ENCODE measurements around the gene ZC3H6. TPM values are rescaled to one million over a fixed set of nuclear protein-coding genes. Genes with fewer than 3 reads are reported as not detected.
A peak's percentile ranks its signal among the peaks of the same experiment; 100 is the strongest.

ZC3H6 gene
- total and polyA plus RNA-seq, 2 donors (not counting 1 experiment from before 2014, with no cell fraction given) = 2.8 to 21.9 TPM

GRCh38 chr2:112304298-112304941 lies 29.0 kb downstream of the ZC3H6 start:
- Histone ChIP-seq H3K9me3 (ENCODE audit: control extremely low read depth in 1 of 3, control insufficient read depth in 2 of 3, insufficient read depth in 1 of 3, low read length in 2 of 3) (no peaks in the 10 kb centered on the region), H3K27me3 (replicated peaks in 1 of 4; ENCODE audit: control extremely low read depth in 1 of 4, control insufficient read depth in 3 of 4, insufficient read depth in 4 of 4, low read length in 3 of 4) (no peaks in the 10 kb centered on the region), H2AFZ (ENCODE audit: insufficient read depth, low read depth, low read length, poor library complexity, severe bottlenecking) (no peak overlapping the region), H3K36me3 (replicated peaks in 1 of 2; ENCODE audit: control extremely low read depth in 1 of 2, control insufficient read depth in 1 of 2, extremely low read depth in 1 of 2, insufficient read depth in 2 of 2, low read length in 1 of 2) (peaks cover 8 to 23% of the 10 kb centered on the region in 2 experiments), H3K4me1 (ENCODE audit: control insufficient read depth in 2 of 2, insufficient read depth in 2 of 2, low read length in 2 of 2) (peaks cover 0 to 4% of the 10 kb centered on the region in 2 donors), H3K4me3 (ENCODE audit: control extremely low read depth in 1 of 5, extremely low read depth in 1 of 5, insufficient read depth in 1 of 5, low read depth in 2 of 5, low read length in 4 of 5) (no peak overlapping the region), H3K79me2 (ENCODE audit: control insufficient read depth, insufficient read depth, low read length) (no peaks in the 10 kb centered on the region), H3K9ac (ENCODE audit: low read length) (no peak overlapping the region), H3K4me2 (replicated peaks; ENCODE audit: low read depth, low read length, poor library complexity, severe bottlenecking) (no peak overlapping the region), H3K27ac (ENCODE audit: low read length in 2 of 2) (peak overlapping the region in 1 of 2 donors; percentile 16), H4K20me1 (ENCODE audit: control insufficient read depth, insufficient read depth, low read length, poor library complexity, severe bottlenecking) (no peaks in the 10 kb centered on the region)
- no peak for TF ChIP-seq EZH2 (IDR thresholded peaks at IDR 0.05; ENCODE audit: borderline replicate concordance, insufficient read depth, low read depth, low read length, poor library complexity, severe bottlenecking)
- no peak for TF ChIP-seq CTCF (IDR thresholded peaks at IDR 0.05)
- POLR2A ChIA-PET = no interaction called here
- DNase-seq (no peak), ATAC-seq (ENCODE audit: low read depth) (no peak)
- Mint-ChIP-seq H3K27ac (no peak overlapping the region), H3K4me3 (no peak overlapping the region), H3K4me1 (peaks cover 3% of the 10 kb centered on the region), H3K27me3 (no peaks in the 10 kb centered on the region), H3K9me3 (ENCODE audit: insufficient read depth) (no peaks in the 10 kb centered on the region)
- WGBS (ENCODE audit: insufficient coverage) = no CpG with 5 or more reads among the region's 2 CpGs
- CTCF ChIA-PET = no interaction called here
- intact Hi-C loops (cut with micrococcal nuclease) = no loop called here

GRCh38 chr2:112305132-112305531 lies 29.7 kb downstream of the ZC3H6 start:
- Mint-ChIP-seq H3K4me3 (no peak overlapping the region), H3K4me1 (peaks cover 3% of the 10 kb centered on the region), H3K27me3 (no peaks in the 10 kb centered on the region), H3K27ac (no peak overlapping the region), H3K9me3 (ENCODE audit: insufficient read depth) (no peaks in the 10 kb centered on the region)
- Histone ChIP-seq H3K36me3 (replicated peaks in 1 of 2; ENCODE audit: control extremely low read depth in 1 of 2, control insufficient read depth in 1 of 2, extremely low read depth in 1 of 2, insufficient read depth in 2 of 2, low read length in 1 of 2) (peaks cover 10 to 27% of the 10 kb centered on the region in 2 experiments), H3K4me1 (ENCODE audit: control insufficient read depth in 2 of 2, insufficient read depth in 2 of 2, low read length in 2 of 2) (peaks cover 0 to 4% of the 10 kb centered on the region in 2 donors), H3K9ac (ENCODE audit: low read length) (no peak overlapping the region), H3K27ac (ENCODE audit: low read length in 2 of 2) (no peak overlapping the region), H4K20me1 (ENCODE audit: control insufficient read depth, insufficient read depth, low read length, poor library complexity, severe bottlenecking) (no peaks in the 10 kb centered on the region), H3K79me2 (ENCODE audit: control insufficient read depth, insufficient read depth, low read length) (no peaks in the 10 kb centered on the region), H2AFZ (ENCODE audit: insufficient read depth, low read depth, low read length, poor library complexity, severe bottlenecking) (no peak overlapping the region), H3K27me3 (replicated peaks in 1 of 4; ENCODE audit: control extremely low read depth in 1 of 4, control insufficient read depth in 3 of 4, insufficient read depth in 4 of 4, low read length in 3 of 4) (no peaks in the 10 kb centered on the region), H3K4me2 (replicated peaks; ENCODE audit: low read depth, low read length, poor library complexity, severe bottlenecking) (no peak overlapping the region), H3K9me3 (ENCODE audit: control extremely low read depth in 1 of 3, control insufficient read depth in 2 of 3, insufficient read depth in 1 of 3, low read length in 2 of 3) (no peaks in the 10 kb centered on the region), H3K4me3 (ENCODE audit: control extremely low read depth in 1 of 5, extremely low read depth in 1 of 5, insufficient read depth in 1 of 5, low read depth in 2 of 5, low read length in 4 of 5) (no peak overlapping the region)
- ATAC-seq (ENCODE audit: low read depth) (no peak), DNase-seq (no peak)
- intact Hi-C loops (cut with micrococcal nuclease) = no loop called here
- WGBS (ENCODE audit: insufficient coverage) = no CpG with 5 or more reads among the region's 1 CpG
- no peak for TF ChIP-seq EZH2 (IDR thresholded peaks at IDR 0.05; ENCODE audit: borderline replicate concordance, insufficient read depth, low read depth, low read length, poor library complexity, severe bottlenecking)
- no peak for TF ChIP-seq CTCF (IDR thresholded peaks at IDR 0.05)
- ChIA-PET POLR2A (no interaction called here), CTCF (no interaction called here)
